Activated CD4-positive, alpha-beta memory T cell treated with anti-CD3 and anti-CD28 coated beads for 36 hours (primary cell): ENCODE results near the gene SEBOX. TPM values are rescaled to one million over a fixed set of nuclear protein-coding genes. Genes with fewer than 3 reads are reported as not detected.

ENCODE experiments used
- CTCF ChIA-PET: fragments of 350-600 bp; sonication (Branson Sonifier 250); formaldehyde crosslinking; loops from one replicate; lab custom pipeline; 2021; ENCODE audit warnings: antibody characterized with exemption, inconsistent platforms; lab: Charles Lee
- POLR2A ChIA-PET: fragments of 350-600 bp; sonication (Branson Sonifier 250); formaldehyde crosslinking; loops from one replicate; lab custom pipeline; 2021; ENCODE audit warnings: antibody characterized with exemption; lab: Charles Lee
- DNase-seq: peaks from one replicate; pipeline ENCODE4 v3.0.0-alpha.2; 2020
- H3K27ac Mint-ChIP-seq: one replicate; pipeline ENCODE4 v1.8.0; 2021; ENCODE audit warnings: mixed read lengths
- H3K27me3 Mint-ChIP-seq: one replicate; pipeline ENCODE4 v1.8.0; 2021; ENCODE audit warnings: mixed read lengths
- H3K36me3 Mint-ChIP-seq: one replicate; pipeline ENCODE4 v1.8.0; 2021; ENCODE audit warnings: mixed read lengths
- H3K4me1 Mint-ChIP-seq: one replicate; pipeline ENCODE4 v1.8.0; 2021; ENCODE audit warnings: low read depth, mixed read lengths
- H3K4me3 Mint-ChIP-seq: one replicate; pipeline ENCODE4 v1.8.0; 2021; ENCODE audit warnings: mild to moderate bottlenecking, mixed read lengths
- H3K9me3 Mint-ChIP-seq: one replicate; pipeline ENCODE4 v1.8.0; 2021; ENCODE audit warnings: mixed read lengths
- intact Hi-C: fragments of 100-400 bp; cut with micrococcal nuclease; formaldehyde crosslinking; loops from one replicate; pipeline ENCODE4 v1.15.1; 2023
- total RNA-seq, 2 experiments: library from RNA; stranded (reverse); gene quantifications; one replicate each; pipeline ENCODE4 v1.2.3, GENCODE V29; 2021

The SEBOX gene
- total RNA-seq, 2 experiments from 2014 or later, result not detected

DNA sequence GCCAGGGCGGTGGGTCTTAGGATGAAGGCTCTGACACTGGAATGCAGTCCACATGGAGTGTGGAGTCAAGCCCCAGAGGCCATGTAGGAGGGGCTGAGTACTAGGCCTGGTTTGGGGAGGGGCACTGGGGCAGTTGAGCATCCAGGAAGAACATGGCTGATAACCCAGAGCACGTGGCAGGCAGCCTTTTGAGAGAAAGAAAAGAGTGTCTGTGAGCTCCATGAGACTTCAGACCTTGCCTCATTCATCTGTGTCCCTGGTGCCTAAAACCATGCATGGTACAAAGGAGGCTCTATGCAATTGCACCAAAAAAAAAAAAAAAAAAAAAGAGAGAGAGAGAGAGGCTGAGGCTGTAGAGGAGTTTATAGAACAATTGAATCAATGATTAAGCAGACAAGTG lies 26.4 kb upstream of the SEBOX start:
- POLR2A ChIA-PET, result interaction anchor here (0.9 kb wide), 1 partner anchor 15 kb away, joined by 4 read pairs; the partner anchor contains the start of gene SLC46A1
- H3K27ac Mint-ChIP-seq, result no peak overlapping the region

DNA sequence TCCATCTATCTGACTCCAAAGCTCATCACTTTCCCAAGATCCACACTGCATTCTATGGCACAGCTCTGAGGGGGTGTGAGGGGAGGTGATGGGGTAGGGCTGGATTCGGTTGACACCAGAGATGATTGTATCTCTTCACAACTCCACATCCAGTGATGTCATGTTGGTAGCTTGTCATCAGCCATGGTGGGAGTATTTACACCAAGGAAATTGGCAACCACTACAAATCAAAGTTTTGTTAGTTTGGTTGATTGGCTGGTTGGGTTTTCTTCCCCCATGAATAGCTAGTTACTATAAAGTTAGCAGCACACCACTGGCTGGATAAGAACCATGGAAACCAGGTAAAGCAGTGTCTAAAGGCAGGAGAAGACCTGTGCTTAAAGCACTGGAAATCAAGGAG lies 26.0 kb upstream of the SEBOX start:
- Mint-ChIP-seq H3K9me3 (no peaks in the 10 kb centered on the region), H3K36me3 (peaks cover 34% of the 10 kb centered on the region), H3K27me3 (no peaks in the 10 kb centered on the region), H3K27ac (no peak overlapping the region), H3K4me3 (no peak overlapping the region), H3K4me1 (peaks cover 3% of the 10 kb centered on the region)
- POLR2A ChIA-PET, result interaction anchor here (0.9 kb wide), 1 partner anchor 15 kb away, joined by 4 read pairs; the partner anchor contains the start of gene SLC46A1
- no peak for DNase-seq
- CTCF ChIA-PET, result interaction anchor here (1.2 kb wide), 1 partner anchor 10 kb away, joined by 4 read pairs; no protein-coding TSS in a partner anchor
- intact Hi-C loops, result no loop called here

More for the DNA sequence above, 26.4 kb upstream of the SEBOX start:
- H3K36me3 Mint-ChIP-seq, result peaks cover 34% of the 10 kb centered on the region
- H3K9me3 Mint-ChIP-seq, result no peaks in the 10 kb centered on the region
- peaks cover 2% of the 10 kb centered on the region for H3K4me1 Mint-ChIP-seq
- no peaks in the 10 kb centered on the region for H3K27me3 Mint-ChIP-seq
- intact Hi-C loops, result no loop called here
- no peak overlapping the region for H3K4me3 Mint-ChIP-seq
- CTCF ChIA-PET, result interaction anchor here (1.2 kb wide), 1 partner anchor 10 kb away, joined by 4 read pairs; no protein-coding TSS in a partner anchor
- DNase-seq, result no peak

GRCh38 chr17:28390563-28390962 lies 25.6 kb upstream of the SEBOX start:
- H3K27me3 Mint-ChIP-seq, result no peaks in the 10 kb centered on the region
- peaks cover 6% of the 10 kb centered on the region for H3K4me1 Mint-ChIP-seq
- ChIA-PET CTCF (no interaction called here), POLR2A (no interaction called here)
- intact Hi-C loops, result no loop called here
- H3K4me3 Mint-ChIP-seq, result no peak overlapping the region
- H3K27ac Mint-ChIP-seq, result no peak overlapping the region
- H3K36me3 Mint-ChIP-seq, result peaks cover 34% of the 10 kb centered on the region
- H3K9me3 Mint-ChIP-seq, result no peaks in the 10 kb centered on the region
- no peak for DNase-seq

DNA sequence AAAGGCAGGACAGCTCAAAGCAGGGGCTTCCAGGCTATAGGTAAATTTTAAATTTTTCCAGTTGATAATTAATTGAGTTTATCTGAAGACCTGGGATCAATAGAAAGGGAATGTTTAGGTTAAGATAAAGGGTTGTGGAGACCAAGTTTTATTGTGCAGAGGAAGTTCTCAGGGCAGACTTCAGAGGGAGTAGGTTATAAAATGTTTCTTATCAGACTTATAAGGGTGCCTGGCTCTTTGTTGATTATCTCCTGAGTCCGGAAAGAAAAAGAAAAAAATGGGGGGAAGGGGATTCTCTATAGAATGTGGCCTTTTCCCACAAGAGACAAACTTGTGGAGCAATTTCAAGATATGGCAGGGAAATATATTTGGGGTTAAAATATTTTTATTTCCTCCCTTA lies 25.1 kb upstream of the SEBOX start:
- Mint-ChIP-seq H3K27me3 (no peaks in the 10 kb centered on the region), H3K27ac (no peak overlapping the region), H3K4me1 (peaks cover 10% of the 10 kb centered on the region), H3K36me3 (peaks cover 34% of the 10 kb centered on the region), H3K4me3 (no peak overlapping the region), H3K9me3 (no peaks in the 10 kb centered on the region)
- POLR2A ChIA-PET, result no interaction called here
- no peak for DNase-seq
- intact Hi-C loops, result no loop called here
- CTCF ChIA-PET, result interaction anchor here (1.6 kb wide), 1 partner anchor 26 kb away, joined by 5 read pairs; no protein-coding TSS in a partner anchor

- H3K27me3 Mint-ChIP-seq, result no peaks in the 10 kb centered on the region
- DNase-seq, result no peak
- no peak overlapping the region for H3K4me3 Mint-ChIP-seq
- CTCF ChIA-PET, result no interaction called here
- intact Hi-C loops, result loop anchor here (10.0 kb wide), 1 partner anchor 157 kb away; no protein-coding TSS in a partner anchor
- POLR2A ChIA-PET, result no interaction called here
- H3K9me3 Mint-ChIP-seq, result no peaks in the 10 kb centered on the region
- peaks cover 20% of the 10 kb centered on the region for H3K4me1 Mint-ChIP-seq
- no peak overlapping the region for H3K27ac Mint-ChIP-seq
- H3K36me3 Mint-ChIP-seq, result peaks cover 29% of the 10 kb centered on the region
These were observed 23.1 kb upstream of the SEBOX start for GRCh38 chr17:28388106-28388505.

- ChIA-PET POLR2A (no interaction called here), CTCF (interaction anchor here (0.6 to 1.4 kb wide), 3 partner anchors 29 to 1231 kb away, joined by 3 read pairs; no protein-coding TSS in a partner anchor)
- no peak overlapping the region for H3K27ac Mint-ChIP-seq
- H3K9me3 Mint-ChIP-seq, result no peaks in the 10 kb centered on the region
- intact Hi-C loops, result loop anchor here (10.0 kb wide), 1 partner anchor 158 kb away; no protein-coding TSS in a partner anchor
- H3K36me3 Mint-ChIP-seq, result peaks cover 28% of the 10 kb centered on the region
- peaks cover 23% of the 10 kb centered on the region for H3K4me1 Mint-ChIP-seq
- no peak for DNase-seq
- H3K4me3 Mint-ChIP-seq, result no peak overlapping the region
- no peaks in the 10 kb centered on the region for H3K27me3 Mint-ChIP-seq
These were observed 21.4 kb upstream of the SEBOX start for GRCh38 chr17:28386391-28386790.

- ChIA-PET CTCF (interaction anchor here (0.6 to 1.7 kb wide), 2 partner anchors 31 to 117 kb away, joined by 5 to 7 read pairs; no protein-coding TSS in a partner anchor), POLR2A (interaction anchor here (0.6 to 1.7 kb wide), 5 partner anchors 11 to 82 kb away, joined by 3 to 15 read pairs (median 3); partner anchors contain the start of genes POLDIP2 and SARM1)
- Mint-ChIP-seq H3K27me3 (no peaks in the 10 kb centered on the region), H3K4me1 (peaks cover 25% of the 10 kb centered on the region), H3K9me3 (no peaks in the 10 kb centered on the region), H3K4me3 (peak overlapping the region; percentile 88), H3K27ac (no peak overlapping the region), H3K36me3 (peaks cover 19% of the 10 kb centered on the region)
- intact Hi-C loops, result loop anchor here (2.0 to 10.0 kb wide), 2 partner anchors 31 to 159 kb away; no protein-coding TSS in a partner anchor
- DNase-seq, result peak; percentile 61
These were observed 20.4 kb upstream of the SEBOX start for GRCh38 chr17:28385406-28385805.

DNA sequence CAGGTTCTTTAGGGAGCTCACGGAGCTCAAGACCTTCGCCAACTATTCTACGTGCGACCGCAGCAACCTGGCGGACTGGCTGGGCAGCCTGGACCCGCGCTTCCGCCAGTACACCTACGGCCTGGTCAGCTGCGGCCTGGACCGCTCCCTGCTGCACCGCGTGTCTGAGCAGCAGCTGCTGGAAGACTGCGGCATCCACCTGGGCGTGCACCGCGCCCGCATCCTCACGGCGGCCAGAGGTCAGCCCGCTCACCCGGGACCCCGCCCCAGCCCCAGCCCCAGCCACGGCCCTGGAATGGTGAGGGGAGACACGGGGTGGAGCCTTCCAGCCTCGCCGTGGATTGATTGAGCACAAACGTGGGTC lies 20.0 kb upstream of the SEBOX start:
- H3K9me3 Mint-ChIP-seq, result no peaks in the 10 kb centered on the region
- peak; percentile 24 for DNase-seq
- H3K4me1 Mint-ChIP-seq, result peaks cover 25% of the 10 kb centered on the region
- no peaks in the 10 kb centered on the region for H3K27me3 Mint-ChIP-seq
- peak overlapping the region; percentile 59 for H3K27ac Mint-ChIP-seq
- H3K4me3 Mint-ChIP-seq, result peak overlapping the region; percentile 88
- intact Hi-C loops, result loop anchor here (2.0 to 10.0 kb wide), 2 partner anchors 32 to 160 kb away; no protein-coding TSS in a partner anchor
- CTCF ChIA-PET, result interaction anchor here (1.7 kb wide), 1 partner anchor 31 kb away, joined by 7 read pairs; no protein-coding TSS in a partner anchor
- POLR2A ChIA-PET, result interaction anchor here (0.6 to 1.7 kb wide), 6 partner anchors 10 to 81 kb away, joined by 3 to 15 read pairs (median 4); partner anchors contain the start of genes IFT20, POLDIP2, SARM1 and TNFAIP1
- H3K36me3 Mint-ChIP-seq, result peaks cover 16% of the 10 kb centered on the region

DNA sequence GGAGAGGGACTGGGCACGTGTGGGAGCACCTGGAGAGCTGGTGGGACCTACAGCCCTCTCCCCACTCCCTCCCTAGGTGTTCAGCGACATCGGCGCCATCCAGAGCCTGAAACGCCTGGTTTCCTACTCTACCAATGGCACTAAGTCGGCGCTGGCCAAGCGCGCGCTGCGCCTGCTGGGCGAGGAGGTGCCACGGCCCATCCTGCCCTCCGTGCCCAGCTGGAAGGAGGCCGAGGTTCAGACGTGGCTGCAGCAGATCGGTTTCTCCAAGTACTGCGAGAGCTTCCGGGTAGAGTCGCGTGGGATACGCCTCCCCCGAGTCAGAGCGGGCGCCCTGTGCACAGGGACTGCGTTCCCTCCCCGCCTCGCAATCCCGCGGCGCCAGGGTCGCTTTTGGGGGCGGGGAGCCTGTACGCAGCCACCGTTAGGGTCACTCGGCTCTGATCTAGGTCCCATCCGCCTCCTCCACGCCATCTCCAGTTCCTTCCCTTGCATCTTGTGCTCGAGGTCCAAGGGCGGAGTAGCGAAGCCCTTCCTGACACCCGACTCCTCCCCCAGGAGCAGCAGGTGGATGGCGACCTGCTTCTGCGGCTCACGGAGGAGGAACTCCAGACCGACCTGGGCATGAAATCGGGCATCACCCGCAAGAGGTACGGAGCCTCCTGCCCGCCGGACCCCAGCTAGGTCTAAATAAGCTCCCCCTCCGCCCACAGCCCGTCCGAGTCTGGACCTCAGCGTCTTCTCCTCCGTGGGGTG lies 19.5 kb upstream of the SEBOX start:
- H3K27ac Mint-ChIP-seq, result peak overlapping the region; percentile 59
- peak; percentile 84 for DNase-seq
- ChIA-PET POLR2A (interaction anchor here (0.6 to 1.7 kb wide), 10 partner anchors 10 to 172 kb away, joined by 3 to 15 read pairs (median 3); partner anchors contain the start of genes IFT20, POLDIP2, SARM1 and TNFAIP1), CTCF (interaction anchor here (1.7 kb wide), 1 partner anchor 32 kb away, joined by 7 read pairs; no protein-coding TSS in a partner anchor)
- H3K9me3 Mint-ChIP-seq, result no peaks in the 10 kb centered on the region
- H3K4me3 Mint-ChIP-seq, result peak overlapping the region; percentile 88
- peaks cover 25% of the 10 kb centered on the region for H3K4me1 Mint-ChIP-seq
- no peaks in the 10 kb centered on the region for H3K27me3 Mint-ChIP-seq
- intact Hi-C loops, result loop anchor here (2.0 to 10.0 kb wide), 2 partner anchors 32 to 160 kb away; no protein-coding TSS in a partner anchor
- H3K36me3 Mint-ChIP-seq, result peaks cover 13% of the 10 kb centered on the region

DNA sequence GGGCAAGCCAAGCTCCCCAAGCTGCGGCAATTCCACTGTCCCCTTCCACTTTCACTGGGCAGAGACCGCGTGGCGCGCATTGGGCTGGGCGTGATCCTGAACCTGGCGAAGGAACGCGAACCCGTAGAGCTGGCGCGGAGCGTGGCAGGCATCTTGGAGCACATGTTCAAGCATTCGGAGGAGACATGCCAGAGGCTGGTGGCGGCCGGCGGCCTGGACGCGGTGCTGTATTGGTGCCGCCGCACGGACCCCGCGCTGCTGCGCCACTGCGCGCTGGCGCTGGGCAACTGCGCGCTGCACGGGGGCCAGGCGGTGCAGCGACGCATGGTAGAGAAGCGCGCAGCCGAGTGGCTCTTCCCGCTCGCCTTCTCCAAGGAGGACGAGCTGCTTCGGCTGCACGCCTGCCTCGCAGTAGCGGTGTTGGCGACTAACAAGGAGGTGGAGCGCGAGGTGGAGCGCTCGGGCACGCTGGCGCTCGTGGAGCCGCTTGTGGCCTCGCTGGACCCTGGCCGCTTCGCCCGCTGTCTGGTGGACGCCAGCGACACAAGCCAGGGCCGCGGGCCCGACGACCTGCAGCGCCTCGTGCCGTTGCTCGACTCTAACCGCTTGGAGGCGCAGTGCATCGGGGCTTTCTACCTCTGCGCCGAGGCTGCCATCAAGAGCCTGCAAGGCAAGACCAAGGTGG lies 16.3 kb upstream of the SEBOX start:
- POLR2A ChIA-PET, result no interaction called here
- H3K27me3 Mint-ChIP-seq, result no peaks in the 10 kb centered on the region
- H3K9me3 Mint-ChIP-seq, result no peaks in the 10 kb centered on the region
- peaks cover 23% of the 10 kb centered on the region for H3K4me1 Mint-ChIP-seq
- DNase-seq, result peak; percentile 59
- peaks cover 4% of the 10 kb centered on the region for H3K36me3 Mint-ChIP-seq
- H3K27ac Mint-ChIP-seq, result no peak overlapping the region
- CTCF ChIA-PET, result interaction anchor here (1.0 to 2.1 kb wide), 2 partner anchors 10 to 35 kb away, joined by 4 to 6 read pairs; no protein-coding TSS in a partner anchor
- intact Hi-C loops, result loop anchor here (10.0 kb wide), 1 partner anchor 164 kb away; no protein-coding TSS in a partner anchor
- H3K4me3 Mint-ChIP-seq, result peak overlapping the region; percentile 14
